ENCODE results near the gene GPLD1.

DNA sequence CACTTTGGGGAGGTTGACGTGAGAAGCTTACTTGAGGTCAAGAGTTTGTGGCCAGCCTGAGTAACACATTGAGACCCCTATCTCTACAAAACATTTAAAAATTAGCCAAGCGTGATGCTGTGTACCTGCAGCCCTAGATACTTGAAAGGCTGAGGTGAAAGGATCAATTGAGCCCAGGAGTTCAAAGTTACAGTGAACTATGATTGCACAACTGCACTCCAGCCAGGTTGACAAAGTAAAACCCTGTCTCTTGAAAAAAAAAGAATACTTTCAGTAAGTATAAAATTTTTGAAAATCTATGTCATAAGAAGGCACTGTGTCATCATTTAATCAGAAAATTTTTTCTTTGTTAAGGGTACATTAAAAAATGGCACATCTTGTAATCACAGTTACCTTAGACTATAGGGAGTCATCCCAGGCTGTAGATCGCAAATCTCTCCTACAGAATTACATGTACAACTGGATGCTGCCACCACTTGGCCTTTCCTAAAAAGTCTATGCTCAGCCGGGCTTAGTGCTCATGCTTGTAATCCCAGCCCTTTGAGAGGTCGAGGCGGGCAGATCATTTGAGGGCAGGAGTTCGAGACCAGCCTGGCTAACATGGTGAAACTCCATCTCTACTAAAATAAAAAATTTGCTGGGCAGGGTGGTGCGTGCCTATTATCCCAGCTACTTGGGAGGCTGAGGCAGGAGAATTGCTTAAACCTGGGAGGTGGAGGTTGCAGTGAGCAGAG, 103.7 kb downstream of the GPLD1 start:
- TF ChIP-seq EZH2phosphoT487 (conservative IDR thresholded peaks at IDR 0.05; ENCODE audit: low read length) = no peak
- TF ChIP-seq, protein P1, sequence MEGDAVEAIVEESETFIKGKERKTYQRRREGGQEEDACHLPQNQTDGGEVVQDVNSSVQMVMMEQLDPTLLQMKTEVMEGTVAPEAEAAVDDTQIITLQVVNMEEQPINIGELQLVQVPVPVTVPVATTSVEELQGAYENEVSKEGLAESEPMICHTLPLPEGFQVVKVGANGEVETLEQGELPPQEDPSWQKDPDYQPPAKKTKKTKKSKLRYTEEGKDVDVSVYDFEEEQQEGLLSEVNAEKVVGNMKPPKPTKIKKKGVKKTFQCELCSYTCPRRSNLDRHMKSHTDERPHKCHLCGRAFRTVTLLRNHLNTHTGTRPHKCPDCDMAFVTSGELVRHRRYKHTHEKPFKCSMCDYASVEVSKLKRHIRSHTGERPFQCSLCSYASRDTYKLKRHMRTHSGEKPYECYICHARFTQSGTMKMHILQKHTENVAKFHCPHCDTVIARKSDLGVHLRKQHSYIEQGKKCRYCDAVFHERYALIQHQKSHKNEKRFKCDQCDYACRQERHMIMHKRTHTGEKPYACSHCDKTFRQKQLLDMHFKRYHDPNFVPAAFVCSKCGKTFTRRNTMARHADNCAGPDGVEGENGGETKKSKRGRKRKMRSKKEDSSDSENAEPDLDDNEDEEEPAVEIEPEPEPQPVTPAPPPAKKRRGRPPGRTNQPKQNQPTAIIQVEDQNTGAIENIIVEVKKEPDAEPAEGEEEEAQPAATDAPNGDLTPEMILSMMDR (IDR thresholded peaks at IDR 0.05; ENCODE audit: insufficient read depth, low read length, poor library complexity, severe bottlenecking) = no peak

Data from SU-DHL-6 (cell line).